ENCODE measurements around the gene ZNF221.
A peak's percentile ranks its signal among the peaks of the same experiment; 100 is the strongest.

GRCh38 chr19:43901395-43902390 lies 49.3 kb upstream of the ZNF221 start:
- TF ChIP-seq TAF1 (IDR thresholded peaks at IDR 0.05; ENCODE audit: borderline replicate concordance, insufficient read depth, low read length) (no peak), POLR2AphosphoS5 (IDR thresholded peaks at IDR 0.05; ENCODE audit: low read depth, low read length) (peak; percentile 75)
